Activated T-cell treated with anti-CD3 and anti-CD28 coated beads, Interleukin-2, amount 50 U/mL, for 1 hour (primary cell): ENCODE results near the gene GBGT1.
"Not testable (repeated sequence)": the region's sequence is repeated elsewhere in the genome, so short reads cannot be mapped to it uniquely, and the experiment has no call there.

ENCODE experiments used
- DNase-seq: peaks from one replicate; pipeline ENCODE4 v3.0.0-alpha.2; 2020

Gene GBGT1

GRCh38 chr9:133163504-133164172 is at the start of gene GBGT1:
TSS of gene GBGT1 (minus strand) at chr9:133163914. CDS start at chr9:133162412, 1,502 bp downstream.
- DNase-seq: peak; percentile 57

- DNase-seq: no peak
Measured at GRCh38 chr9:133210609-133211008, 46.9 kb upstream of the GBGT1 start.

GRCh38 chr9:133210202-133210532 is 46.5 kb upstream of the GBGT1 start:
- no peak for DNase-seq

GRCh38 chr9:133209327-133210201 is 45.9 kb upstream of the GBGT1 start:
- not testable (repeated sequence) for DNase-seq

- DNase-seq: not testable (repeated sequence)
Measured at GRCh38 chr9:133208880-133209300, 45.2 kb upstream of the GBGT1 start, which contains the start of gene OBP2B. TSS of gene OBP2B (minus strand) at chr9:133209250. CDS start at chr9:133209199, 51 bp downstream.

GRCh38 chr9:133208171-133208879 is 44.6 kb upstream of the GBGT1 start:
- not testable (repeated sequence) for DNase-seq

- no peak for DNase-seq
Measured at GRCh38 chr9:133207540-133208170, 43.9 kb upstream of the GBGT1 start.

- no peak for DNase-seq
Measured at GRCh38 chr9:133207021-133207531, 43.4 kb upstream of the GBGT1 start.

GRCh38 chr9:133205996-133206931 is 42.5 kb upstream of the GBGT1 start:
- DNase-seq: no peak

GRCh38 chr9:133205481-133205887 is 41.8 kb upstream of the GBGT1 start:
- DNase-seq: not testable (repeated sequence)

GRCh38 chr9:133204993-133205336 is 41.3 kb upstream of the GBGT1 start:
- no peak for DNase-seq

- DNase-seq: no peak
Measured at GRCh38 chr9:133204335-133204992, 40.8 kb upstream of the GBGT1 start.

GRCh38 chr9:133203506-133204075 is 39.9 kb upstream of the GBGT1 start:
- no peak for DNase-seq

GRCh38 chr9:133202688-133203453 is 39.2 kb upstream of the GBGT1 start:
- DNase-seq: no peak

- DNase-seq: no peak
Measured at GRCh38 chr9:133202145-133202513, 38.4 kb upstream of the GBGT1 start.

GRCh38 chr9:133201424-133202144 is 37.9 kb upstream of the GBGT1 start:
- no peak for DNase-seq

- no peak for DNase-seq
Measured at GRCh38 chr9:133200631-133201030, 36.9 kb upstream of the GBGT1 start.

GRCh38 chr9:133199648-133200321 is 36.1 kb upstream of the GBGT1 start:
- DNase-seq: peak; percentile 60

GRCh38 chr9:133195029-133195428 is 31.3 kb upstream of the GBGT1 start:
- DNase-seq: no peak
